H9 (cell line): Measurements from ENCODE around the gene PCCB. TPM values are rescaled to one million over a fixed set of nuclear protein-coding genes. Genes with fewer than 3 reads are reported as not detected.

ENCODE experiments used
- DNase-seq: peaks from one replicate; pipeline ENCODE4 v3.0.0-alpha.2; 2017
- H2AFZ ChIP-seq: one replicate; pipeline ENCODE4 v1.6.1; 2013; ENCODE audit warnings: mild to moderate bottlenecking, low read length, control low read depth, moderate library complexity
- H2AK5ac ChIP-seq: 2 replicates; pipeline ENCODE4 v1.6.1; 2013; ENCODE audit warnings: low read length, control low read depth, mixed read lengths; ENCODE audit not compliant: insufficient read length
- H2BK120ac ChIP-seq: one replicate; pipeline ENCODE4 v1.6.1; 2013; ENCODE audit warnings: low read depth, mild to moderate bottlenecking, low read length, control low read depth, inconsistent platforms; ENCODE audit not compliant: poor library complexity, severe bottlenecking
- H2BK12ac ChIP-seq: 2 replicates; pipeline ENCODE4 v1.6.1; 2013; ENCODE audit warnings: low read length, control low read depth, mixed read lengths, low read depth; ENCODE audit not compliant: insufficient read length
- H2BK15ac ChIP-seq: 2 replicates; pipeline ENCODE4 v1.6.1; 2013; ENCODE audit warnings: low read depth, low read length, control low read depth
- H2BK20ac ChIP-seq: one replicate; pipeline ENCODE4 v1.6.1; 2013; ENCODE audit warnings: low read depth, mild to moderate bottlenecking, low read length, control low read depth, inconsistent platforms; ENCODE audit not compliant: poor library complexity, severe bottlenecking
- H2BK5ac ChIP-seq: 2 replicates; pipeline ENCODE4 v1.6.1; 2013; ENCODE audit warnings: low read length, control low read depth, mixed read lengths; ENCODE audit not compliant: insufficient read length
- H3K14ac ChIP-seq: 2 replicates; pipeline ENCODE4 v1.6.1; 2013; ENCODE audit warnings: low read length, control low read depth; ENCODE audit not compliant: insufficient read depth
- H3K18ac ChIP-seq: 2 replicates; pipeline ENCODE4 v1.6.1; 2013; ENCODE audit warnings: low read depth, mild to moderate bottlenecking, mixed read lengths, low read length, control low read depth; ENCODE audit not compliant: insufficient read length
- H3K23ac ChIP-seq: 2 replicates; pipeline ENCODE4 v1.6.1; 2013; ENCODE audit warnings: low read length, control low read depth, mixed read lengths, low read depth; ENCODE audit not compliant: insufficient read length
- H3K23me2 ChIP-seq: 2 replicates; pipeline ENCODE4 v1.6.1; 2013; ENCODE audit warnings: low read depth, mild to moderate bottlenecking, mixed read lengths, low read length, control low read depth; ENCODE audit not compliant: insufficient read length, poor library complexity, severe bottlenecking
- H3K27ac ChIP-seq: 2 replicates; pipeline ENCODE4 v1.5.1; 2013; ENCODE audit warnings: low read length, control low read depth, mixed read lengths, low read depth; ENCODE audit not compliant: insufficient read length
- H3K27me3 ChIP-seq: 2 replicates; pipeline ENCODE4 v1.6.1; 2013; ENCODE audit warnings: low read length, control low read depth, inconsistent platforms; ENCODE audit not compliant: insufficient read depth
- H3K4ac ChIP-seq: 2 replicates; pipeline ENCODE4 v1.6.1; 2013; ENCODE audit warnings: low read depth, mild to moderate bottlenecking, control low read depth, inconsistent platforms, low read length, moderate library complexity
- H3K4me1 ChIP-seq: 2 replicates; pipeline ENCODE4 v1.6.1; 2013; ENCODE audit warnings: low read length, control low read depth, inconsistent platforms; ENCODE audit not compliant: insufficient read depth
- H3K4me2 ChIP-seq: 2 replicates; pipeline ENCODE4 v1.6.1; 2013; ENCODE audit warnings: low read length, control low read depth, mixed read lengths; ENCODE audit not compliant: insufficient read length, insufficient read depth
- H3K56ac ChIP-seq: 2 replicates; pipeline ENCODE4 v1.6.1; 2013; ENCODE audit warnings: low read depth, mild to moderate bottlenecking, mixed read lengths, low read length, control low read depth; ENCODE audit not compliant: insufficient read length
- H3K79me1 ChIP-seq: 2 replicates; pipeline ENCODE4 v1.6.1; 2013; ENCODE audit warnings: low read depth, mild to moderate bottlenecking, moderate library complexity, low read length, control low read depth, inconsistent platforms; ENCODE audit not compliant: insufficient read depth, poor library complexity, severe bottlenecking
- H3K79me2 ChIP-seq: 2 replicates; pipeline ENCODE4 v1.6.1; 2013; ENCODE audit warnings: low read length, control low read depth, inconsistent platforms; ENCODE audit not compliant: insufficient read depth
- H3K9ac ChIP-seq: 2 replicates; pipeline ENCODE4 v1.6.1; 2013; ENCODE audit warnings: low read length, control low read depth, mixed read lengths; ENCODE audit not compliant: insufficient read length; ENCODE audit errors: extremely low read depth
- H3K9me3 ChIP-seq: one replicate; pipeline ENCODE4 v1.6.1; 2013; ENCODE audit warnings: low read depth, low read length, inconsistent platforms; ENCODE audit not compliant: control insufficient read depth
- H3T11ph ChIP-seq: one replicate; pipeline ENCODE4 v1.6.1; 2013; ENCODE audit warnings: mild to moderate bottlenecking, low read length, control low read depth, inconsistent platforms
- H4K20me1 ChIP-seq: one replicate; pipeline ENCODE4 v1.6.1; 2013; ENCODE audit not compliant: control insufficient read depth, insufficient read length, insufficient read depth
- H4K5ac ChIP-seq: 2 replicates; pipeline ENCODE4 v1.6.1; 2013; ENCODE audit warnings: low read depth, mild to moderate bottlenecking, mixed read lengths, low read length, control low read depth; ENCODE audit not compliant: insufficient read length
- H4K8ac ChIP-seq: replicated peaks from 2 replicates; pipeline ENCODE4 v1.6.1; 2013; ENCODE audit warnings: low read length, control low read depth, mixed read lengths, low read depth; ENCODE audit not compliant: insufficient read length
- H4K91ac ChIP-seq: 2 replicates; pipeline ENCODE4 v1.6.1; 2013; ENCODE audit warnings: low read depth, mild to moderate bottlenecking, moderate library complexity, mixed read lengths, low read length, control low read depth; ENCODE audit not compliant: insufficient read length
- H3K27ac Mint-ChIP-seq, 3 experiments: 2 replicates in 2 of 3; 3 replicates in 1 of 3; pipeline ENCODE4 v1.8.0; 2020 to 2021; ENCODE audit warnings: mixed read lengths in 3 of 3, mild to moderate bottlenecking in 1 of 3, moderate library complexity in 1 of 3
- H3K27me3 Mint-ChIP-seq: 2 replicates; pipeline ENCODE4 v1.8.0; 2021; ENCODE audit warnings: low read depth, mild to moderate bottlenecking, moderate library complexity, mixed read lengths
- H3K36me3 Mint-ChIP-seq, 3 experiments: 2 replicates in 2 of 3; 3 replicates in 1 of 3; pipeline ENCODE4 v1.8.0; 2020 to 2021; ENCODE audit warnings: low read depth in 3 of 3, mixed read lengths in 3 of 3; ENCODE audit not compliant: insufficient read depth in 1 of 3
- H3K4me1 Mint-ChIP-seq, 2 experiments: 2 replicates each; pipeline ENCODE4 v1.8.0; 2020; ENCODE audit warnings: mixed read lengths in 2 of 2
- H3K4me3 Mint-ChIP-seq, 2 experiments: 2 replicates in 1 of 2; 3 replicates in 1 of 2; pipeline ENCODE4 v1.8.0; 2020 to 2021; ENCODE audit warnings: mild to moderate bottlenecking in 2 of 2, mixed read lengths in 2 of 2, moderate library complexity in 1 of 2
- H3K9me3 Mint-ChIP-seq, 2 experiments: 2 replicates in 1 of 2; 3 replicates in 1 of 2; pipeline ENCODE4 v1.8.0; 2020; ENCODE audit warnings: mild to moderate bottlenecking in 2 of 2, mixed read lengths in 2 of 2, moderate library complexity in 1 of 2
- CTCF ChIP-seq: fragments of 200-600 bp; sonication (generic); conservative IDR thresholded peaks from 3 replicates; pipeline ENCODE4 v1.8.0; 2021; ENCODE audit warnings: antibody characterized with exemption, mild to moderate bottlenecking
- WGBS: extraction: QIAGEN DNeasy Blood & Tissue Kit; methylation state at CpG from one replicate; pipeline ENCODE4 v1.1.7; 2013; ENCODE audit warnings: missing lambda C conversion rate, low lambda C conversion rate, mixed read lengths; ENCODE audit not compliant: insufficient read length; ENCODE audit errors: extremely low coverage; 5-methylcytosine and 5-hydroxymethylcytosine counted together
- total RNA-seq: library from RNA; stranded (reverse); gene quantifications from 2 replicates; pipeline ENCODE4 v1.2.1, GENCODE V29; 2021

PCCB gene
- total RNA-seq, 1 experiment from 2014 or later = 68.9 TPM

GRCh38 chr3:136283627-136284026 is 33.5 kb downstream of the PCCB start:
- no peaks in the 10 kb centered on the region for H3K27me3 ChIP-seq
- no peak overlapping the region for H2BK5ac ChIP-seq
- H3K79me2 ChIP-seq = no peaks in the 10 kb centered on the region
- H3K56ac ChIP-seq = no peak overlapping the region
- H3K4me1 ChIP-seq = no peaks in the 10 kb centered on the region
- H2BK15ac ChIP-seq = no peak overlapping the region
- no CpG with 5 or more reads among the region's 6 CpGs for WGBS
- H3K4me3 Mint-ChIP-seq = no peak overlapping the region
- H3K27me3 Mint-ChIP-seq = no peaks in the 10 kb centered on the region
- H2AFZ ChIP-seq = no peak overlapping the region
- peaks cover 33 to 71% (median 55%) of the 10 kb centered on the region in 3 experiments for H3K36me3 Mint-ChIP-seq
- no peak overlapping the region for H3K14ac ChIP-seq
- no peak overlapping the region for H2AK5ac ChIP-seq
- no peak overlapping the region for H3K9ac ChIP-seq
- no peaks in the 10 kb centered on the region for H4K20me1 ChIP-seq
- no peak overlapping the region for H3K4ac ChIP-seq
- no peak overlapping the region for H4K91ac ChIP-seq
- no peak overlapping the region for H2BK20ac ChIP-seq
- peaks cover 7% of the 10 kb centered on the region for H3K9me3 ChIP-seq
- no peaks in the 10 kb centered on the region for H3K23me2 ChIP-seq
- peaks cover 2 to 3% of the 10 kb centered on the region in 2 experiments for H3K4me1 Mint-ChIP-seq
- no peak overlapping the region for H4K8ac ChIP-seq
- H3K23ac ChIP-seq = no peak overlapping the region
- H3T11ph ChIP-seq = no peak overlapping the region
- peaks cover 25 to 26% of the 10 kb centered on the region in 2 experiments for H3K9me3 Mint-ChIP-seq
- no peak overlapping the region for H3K27ac ChIP-seq
- H3K4me2 ChIP-seq = no peak overlapping the region
- H4K5ac ChIP-seq = no peak overlapping the region
- no peaks in the 10 kb centered on the region for H3K79me1 ChIP-seq
- no peak for TF ChIP-seq CTCF
- H3K27ac Mint-ChIP-seq = no peak overlapping the region; a peak in 1 of 7 replicates
- H2BK12ac ChIP-seq = no peak overlapping the region
- no peak overlapping the region for H3K18ac ChIP-seq
- no peak overlapping the region for H2BK120ac ChIP-seq
- DNase-seq = no peak
